HFFc6 (cell line): ENCODE data around the gene KRTAP5-3. TPM values are rescaled to one million over a fixed set of nuclear protein-coding genes. Genes with fewer than 3 reads are reported as not detected.

Source experiments
- DNase-seq: peaks from one replicate; pipeline ENCODE4 v3.0.0-alpha.2; 2018
- H3K27ac Mint-ChIP-seq: 2 replicates; pipeline ENCODE4 v1.8.0; 2020; ENCODE audit warnings: mild to moderate bottlenecking, mixed read lengths
- H3K27me3 Mint-ChIP-seq: 2 replicates; pipeline ENCODE4 v1.8.0; 2021; ENCODE audit warnings: mild to moderate bottlenecking, moderate library complexity, mixed read lengths; ENCODE audit not compliant: insufficient read depth
- H3K36me3 Mint-ChIP-seq: 2 replicates; pipeline ENCODE4 v1.8.0; 2021; ENCODE audit warnings: low read depth, mixed read lengths
- H3K4me1 Mint-ChIP-seq: 2 replicates; pipeline ENCODE4 v1.8.0; 2020; ENCODE audit warnings: low read depth, mixed read lengths
- H3K4me3 Mint-ChIP-seq: 2 replicates; pipeline ENCODE4 v1.8.0; 2020; ENCODE audit warnings: mild to moderate bottlenecking, moderate library complexity, mixed read lengths
- H3K9me3 Mint-ChIP-seq: 2 replicates; pipeline ENCODE4 v1.8.0; 2020; ENCODE audit warnings: mild to moderate bottlenecking, mixed read lengths
- CTCF ChIP-seq: fragments of 200-600 bp; sonication (generic); IDR thresholded peaks from 2 replicates; pipeline ENCODE4 v1.5.0; 2021; ENCODE audit warnings: antibody characterized with exemption, mild to moderate bottlenecking
- total RNA-seq, 6 experiments: library from RNA; stranded (reverse); fragmentation: NEBNext Ultra II Directional; extraction: Animal tissue kit (Norgen Biotek cat#: 25700); gene quantifications; 2 replicates in 1 of 6; 3 replicates in 5 of 6; pipeline ENCODE4 v1.2.3, GENCODE V29; 2021

Gene KRTAP5-3
- total RNA-seq, 6 experiments from 2014 or later = not detected

GRCh38 chr11:1570001-1570453, 38.2 kb downstream of the KRTAP5-3 start:
- Mint-ChIP-seq H3K36me3 (no peaks in the 10 kb centered on the region), H3K4me1 (no peaks in the 10 kb centered on the region), H3K27me3 (peaks cover 5% of the 10 kb centered on the region), H3K4me3 (no peak overlapping the region), H3K27ac (no peak overlapping the region), H3K9me3 (no peaks in the 10 kb centered on the region)
- TF ChIP-seq CTCF = no peak
- no peak for DNase-seq

- Mint-ChIP-seq H3K27ac (no peak overlapping the region), H3K4me3 (no peak overlapping the region), H3K36me3 (no peaks in the 10 kb centered on the region), H3K4me1 (no peaks in the 10 kb centered on the region), H3K27me3 (peaks cover 5% of the 10 kb centered on the region), H3K9me3 (no peaks in the 10 kb centered on the region)
- no peak for DNase-seq
- no peak for TF ChIP-seq CTCF
These were observed 38.9 kb downstream of the KRTAP5-3 start for GRCh38 chr11:1569251-1569780.

DNA sequence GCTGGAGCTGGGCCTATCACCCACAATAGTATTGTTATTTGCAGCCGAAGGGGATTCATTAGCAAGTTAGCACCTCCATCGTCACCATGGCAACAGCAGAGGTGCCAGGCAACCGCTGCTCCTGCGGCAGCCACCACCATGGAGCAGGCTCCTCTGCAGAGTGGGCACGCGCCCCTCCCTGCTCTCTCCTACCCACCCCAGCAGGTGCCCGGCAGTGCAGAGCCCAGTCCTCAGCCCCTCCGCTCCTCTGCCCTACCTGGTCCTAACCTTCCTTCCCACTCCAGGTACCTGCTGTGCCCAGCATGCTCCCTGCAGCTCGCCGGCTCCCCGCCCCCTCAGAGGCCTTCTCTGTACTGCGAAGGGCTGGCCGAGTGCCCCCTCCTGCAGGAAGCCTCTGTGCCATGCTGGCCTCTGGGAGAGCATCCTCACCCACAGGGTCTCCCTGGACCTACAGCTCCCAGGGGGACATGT, 39.8 kb downstream of the KRTAP5-3 start:
- no peaks in the 10 kb centered on the region for H3K4me1 Mint-ChIP-seq
- no peak for DNase-seq
- peaks cover 5% of the 10 kb centered on the region for H3K27me3 Mint-ChIP-seq
- no peaks in the 10 kb centered on the region for H3K36me3 Mint-ChIP-seq
- H3K27ac Mint-ChIP-seq = no peak overlapping the region
- no peaks in the 10 kb centered on the region for H3K9me3 Mint-ChIP-seq
- H3K4me3 Mint-ChIP-seq = no peak overlapping the region
- no peak for TF ChIP-seq CTCF

DNA sequence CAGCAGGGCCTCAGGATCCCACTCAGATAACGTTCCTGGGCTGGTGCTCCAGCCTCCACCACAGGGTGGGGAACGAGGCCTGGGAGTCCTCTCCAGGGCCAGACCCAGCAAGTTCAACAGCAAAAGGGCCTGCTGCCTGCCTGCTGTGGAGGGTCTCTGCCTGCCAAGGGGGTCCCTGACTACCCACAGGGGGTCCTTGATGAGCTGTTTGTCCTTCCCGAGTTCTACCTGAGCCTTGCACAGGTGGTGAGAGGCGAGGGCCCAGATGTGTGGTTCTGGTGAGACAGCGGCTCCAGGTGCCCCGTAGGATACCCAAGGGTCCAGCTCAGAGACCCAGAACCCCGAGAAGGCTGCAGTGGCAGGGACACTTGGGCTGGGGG, 40.6 kb downstream of the KRTAP5-3 start:
- Mint-ChIP-seq H3K27me3 (peaks cover 5% of the 10 kb centered on the region), H3K36me3 (no peaks in the 10 kb centered on the region), H3K27ac (no peak overlapping the region), H3K9me3 (no peaks in the 10 kb centered on the region), H3K4me1 (no peaks in the 10 kb centered on the region), H3K4me3 (no peak overlapping the region)
- DNase-seq = no peak
- no peak for TF ChIP-seq CTCF

GRCh38 chr11:1567052-1567720, 41.1 kb downstream of the KRTAP5-3 start:
- TF ChIP-seq CTCF = no peak
- DNase-seq = no peak
- Mint-ChIP-seq H3K4me1 (no peaks in the 10 kb centered on the region), H3K27me3 (peaks cover 5% of the 10 kb centered on the region), H3K4me3 (no peak overlapping the region), H3K27ac (no peak overlapping the region), H3K36me3 (no peaks in the 10 kb centered on the region), H3K9me3 (no peaks in the 10 kb centered on the region)
